LNCAP (cell line): Measurements from ENCODE around the gene KDM4C.

Source experiments
- TF ChIP-seq, protein P1 (sequence below): fragments of 450-650 bp; IDR thresholded peaks from 2 replicates; pipeline ENCODE4 v1.5.1; 2017; ENCODE audit warnings: mild to moderate bottlenecking

The KDM4C gene

DNA sequence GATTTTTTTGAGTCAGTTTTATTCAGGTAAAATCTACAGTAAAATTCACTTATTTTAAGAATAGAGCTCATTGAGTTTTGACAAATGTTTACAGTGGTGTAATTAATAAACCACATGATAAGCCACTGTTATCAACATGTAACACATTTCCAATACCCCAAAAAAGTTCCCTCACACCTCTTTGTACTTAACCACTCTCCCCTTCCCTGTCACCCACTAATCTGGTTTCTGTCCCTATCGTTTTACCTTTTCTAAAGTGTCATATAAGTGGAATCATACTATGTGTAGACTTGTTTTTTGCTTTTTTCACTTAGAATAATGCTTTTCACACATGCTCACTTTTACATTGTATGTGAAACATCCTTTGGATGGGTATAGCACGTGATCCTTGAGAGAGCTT is 127.2 kb downstream of the KDM4C start:
- TF ChIP-seq, protein P1, sequence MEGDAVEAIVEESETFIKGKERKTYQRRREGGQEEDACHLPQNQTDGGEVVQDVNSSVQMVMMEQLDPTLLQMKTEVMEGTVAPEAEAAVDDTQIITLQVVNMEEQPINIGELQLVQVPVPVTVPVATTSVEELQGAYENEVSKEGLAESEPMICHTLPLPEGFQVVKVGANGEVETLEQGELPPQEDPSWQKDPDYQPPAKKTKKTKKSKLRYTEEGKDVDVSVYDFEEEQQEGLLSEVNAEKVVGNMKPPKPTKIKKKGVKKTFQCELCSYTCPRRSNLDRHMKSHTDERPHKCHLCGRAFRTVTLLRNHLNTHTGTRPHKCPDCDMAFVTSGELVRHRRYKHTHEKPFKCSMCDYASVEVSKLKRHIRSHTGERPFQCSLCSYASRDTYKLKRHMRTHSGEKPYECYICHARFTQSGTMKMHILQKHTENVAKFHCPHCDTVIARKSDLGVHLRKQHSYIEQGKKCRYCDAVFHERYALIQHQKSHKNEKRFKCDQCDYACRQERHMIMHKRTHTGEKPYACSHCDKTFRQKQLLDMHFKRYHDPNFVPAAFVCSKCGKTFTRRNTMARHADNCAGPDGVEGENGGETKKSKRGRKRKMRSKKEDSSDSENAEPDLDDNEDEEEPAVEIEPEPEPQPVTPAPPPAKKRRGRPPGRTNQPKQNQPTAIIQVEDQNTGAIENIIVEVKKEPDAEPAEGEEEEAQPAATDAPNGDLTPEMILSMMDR, result no peak

DNA sequence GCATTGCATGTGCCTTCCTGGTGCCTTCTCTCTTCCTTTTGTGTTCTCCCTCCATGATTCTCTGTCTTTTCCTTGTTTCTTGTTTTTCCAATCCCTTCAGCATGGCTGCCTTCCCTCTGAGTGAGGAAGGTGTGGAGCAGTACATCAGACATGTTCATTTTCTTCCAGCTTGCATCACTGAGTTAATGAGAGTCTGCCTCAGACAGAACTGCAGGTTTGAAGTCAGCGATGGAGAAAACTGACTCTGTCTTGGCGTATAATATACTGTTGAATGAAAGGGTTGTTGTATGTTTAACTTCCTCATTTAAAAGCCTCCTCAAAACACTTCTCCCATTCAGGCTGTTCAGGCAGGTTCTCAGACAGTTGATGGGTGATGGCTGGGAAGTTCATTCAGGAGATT is 129.3 kb downstream of the KDM4C start:
- TF ChIP-seq, protein P1, result no peak

DNA sequence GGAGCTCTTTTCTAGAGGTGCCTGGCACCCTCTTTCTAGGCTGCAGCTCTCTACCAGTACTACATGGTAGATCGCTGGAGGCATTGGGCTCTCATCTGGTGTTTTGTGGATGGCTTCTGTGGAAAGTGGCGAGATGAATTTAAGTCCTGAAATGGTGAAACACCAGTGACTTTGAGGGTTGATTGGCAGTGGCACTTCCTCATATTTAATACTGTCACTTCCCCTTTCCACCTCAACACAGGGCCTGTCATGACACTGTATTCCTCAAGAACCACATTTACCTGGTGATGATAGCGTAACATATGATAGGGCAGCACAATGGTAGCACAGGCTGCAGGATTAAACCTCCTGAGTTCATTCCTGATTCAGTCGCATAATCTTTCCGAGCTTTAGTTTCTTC is 132.1 kb downstream of the KDM4C start:
- TF ChIP-seq, protein P1, result no peak

DNA sequence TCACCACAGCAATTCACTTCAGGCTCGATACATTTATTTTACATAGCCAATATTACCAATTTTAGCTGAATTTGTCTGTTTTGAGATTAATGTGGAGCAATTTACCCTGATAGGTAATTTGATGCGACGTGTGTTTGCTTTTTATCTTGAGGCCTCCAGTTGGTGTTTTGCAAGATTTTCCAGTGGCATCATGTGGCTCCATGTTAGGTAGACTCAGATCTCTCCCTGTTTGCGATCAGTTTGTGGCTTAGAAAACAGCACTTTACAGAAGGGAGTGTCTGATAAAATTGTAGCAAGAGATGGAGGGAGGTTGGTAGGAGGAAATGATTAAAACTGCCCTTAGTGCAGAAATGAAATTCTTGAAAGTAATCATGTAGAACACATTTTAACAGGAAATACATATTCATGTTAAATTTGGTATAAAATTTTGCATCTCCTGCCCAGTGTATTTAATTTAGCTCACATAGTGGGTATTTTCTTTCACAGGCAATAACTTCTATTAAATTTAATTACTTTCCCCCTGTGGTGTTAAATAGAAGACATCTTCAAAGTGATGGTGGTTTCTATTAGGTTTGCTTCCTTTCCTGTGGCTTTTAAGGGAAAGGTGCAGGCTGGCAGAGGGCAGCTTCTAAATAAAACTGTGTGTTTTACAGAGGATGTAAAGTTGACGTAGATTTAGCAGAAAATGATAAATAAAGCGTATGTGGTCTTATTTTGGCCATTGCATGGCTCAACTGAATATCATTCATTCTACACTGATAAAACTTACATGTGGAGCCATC is 135.8 kb downstream of the KDM4C start:
- TF ChIP-seq, protein P1, result no peak

DNA sequence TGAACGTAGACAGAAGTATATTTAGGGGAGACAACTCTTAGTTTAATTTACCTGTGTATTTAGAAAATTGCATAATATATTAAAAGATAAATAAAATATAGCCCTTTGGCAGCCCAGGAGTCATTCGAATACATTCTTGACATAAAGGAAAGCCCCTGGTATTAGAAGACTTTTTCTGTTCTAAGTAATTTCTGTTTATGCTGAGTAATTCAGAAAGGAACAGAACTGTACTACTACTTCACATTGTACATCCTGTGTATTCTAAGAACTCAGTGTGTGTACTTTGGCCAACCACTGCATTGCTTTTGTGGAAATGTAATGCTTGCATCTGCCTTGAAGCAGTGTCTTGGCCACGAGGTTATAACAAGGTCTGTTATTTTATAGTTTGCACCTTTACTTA is 136.4 kb downstream of the KDM4C start:
- TF ChIP-seq, protein P1, result no peak

DNA sequence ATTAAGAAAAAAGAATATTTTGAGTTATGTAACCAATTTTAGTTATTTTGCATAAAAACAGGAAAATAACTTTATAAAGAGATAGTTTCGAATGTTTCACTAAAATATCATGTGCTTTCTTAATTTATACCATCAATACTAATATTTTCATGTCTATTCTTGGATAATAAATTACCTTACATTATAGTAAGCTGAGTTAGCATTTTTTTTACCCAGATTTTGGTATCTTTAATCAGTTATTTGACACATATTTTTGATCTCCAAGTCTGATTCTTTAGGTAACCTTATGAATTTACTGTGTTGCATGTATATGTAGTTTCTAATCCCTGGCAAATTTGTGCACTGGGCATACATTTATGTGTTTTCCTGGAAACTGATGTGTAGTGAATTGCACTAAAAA is 138.0 kb downstream of the KDM4C start:
- TF ChIP-seq, protein P1, result no peak

DNA sequence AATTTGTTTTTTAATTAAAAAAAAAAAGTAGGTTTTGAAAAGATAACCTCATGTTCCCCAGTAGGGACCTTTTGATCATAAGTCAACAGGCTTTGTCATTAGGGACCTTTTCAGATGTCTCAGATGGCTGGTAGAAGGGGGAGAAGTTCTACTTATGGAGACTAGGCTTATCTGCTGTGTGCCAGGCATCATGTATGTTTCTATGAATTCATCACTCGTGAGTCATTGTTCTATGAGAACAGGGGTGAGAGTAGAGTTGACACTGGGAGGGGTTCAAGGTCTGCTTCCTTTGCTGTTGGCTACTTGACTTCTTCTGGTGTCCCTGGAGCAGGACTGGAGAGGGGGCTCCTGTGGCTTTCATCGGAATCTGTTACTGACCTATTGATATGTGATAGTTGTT is 138.8 kb downstream of the KDM4C start:
- TF ChIP-seq, protein P1, result no peak
